OCI-LY3 (cell line): ENCODE data around the gene LENG8.

Experiments used
- CTCF ChIP-seq: fragments of 200-600, 300-600 bp; sonication (generic); IDR thresholded peaks from 2 replicates; pipeline ENCODE4 v1.5.1; 2014; ENCODE audit warnings: antibody characterized with exemption, low read length, low read depth
- EZH2phosphoT487 ChIP-seq: fragments of 200-600 bp; shearing (Covaris generic); IDR thresholded peaks from 2 replicates; pipeline ENCODE4 v1.6.1; 2018; ENCODE audit warnings: antibody characterized with exemption, mixed run types, low read depth

GRCh38 chr19:54434112-54434872, 14.7 kb upstream of the LENG8 start:
- TF ChIP-seq CTCF: no peak
- no peak for TF ChIP-seq EZH2phosphoT487
